Dendritic cell treated with granulocyte-macrophage colony-stimulating factor and Interleukin-4, amounts not matched to agents 40 ng/mL and 50 ng/mL, for 4 days (primary cell): ENCODE results near the gene ADCY1.

Source experiments
- H3K27ac Mint-ChIP-seq: one replicate; pipeline ENCODE4 v1.8.0; 2022; ENCODE audit warnings: mild to moderate bottlenecking, mixed read lengths
- H3K27me3 Mint-ChIP-seq: one replicate; pipeline ENCODE4 v1.8.0; 2022; ENCODE audit warnings: mild to moderate bottlenecking, mixed read lengths
- H3K36me3 Mint-ChIP-seq: one replicate; pipeline ENCODE4 v1.8.0; 2022; ENCODE audit warnings: low read depth, mixed read lengths
- H3K4me1 Mint-ChIP-seq: one replicate; pipeline ENCODE4 v1.8.0; 2022; ENCODE audit warnings: low read depth, mixed read lengths
- H3K4me3 Mint-ChIP-seq: one replicate; pipeline ENCODE4 v1.8.0; 2022; ENCODE audit warnings: mild to moderate bottlenecking, moderate library complexity, mixed read lengths
- H3K9me3 Mint-ChIP-seq: one replicate; pipeline ENCODE4 v1.8.0; 2022; ENCODE audit warnings: mixed read lengths
- intact Hi-C: fragments of 100-400 bp; cut with micrococcal nuclease; formaldehyde crosslinking; loops from one replicate; pipeline ENCODE4 v1.15.0; 2022

Gene ADCY1

GRCh38 chr7:45638916-45639315 is 64.7 kb downstream of the ADCY1 start:
- H3K36me3 Mint-ChIP-seq: no peaks in the 10 kb centered on the region
- intact Hi-C loops: no loop called here
- no peaks in the 10 kb centered on the region for H3K4me1 Mint-ChIP-seq
- H3K27me3 Mint-ChIP-seq: no peaks in the 10 kb centered on the region
- H3K4me3 Mint-ChIP-seq: no peak overlapping the region
- no peaks in the 10 kb centered on the region for H3K9me3 Mint-ChIP-seq
- no peak overlapping the region for H3K27ac Mint-ChIP-seq

GRCh38 chr7:45642044-45642443 is 67.9 kb downstream of the ADCY1 start:
- Mint-ChIP-seq H3K27ac (no peak overlapping the region), H3K36me3 (no peaks in the 10 kb centered on the region), H3K9me3 (no peaks in the 10 kb centered on the region), H3K4me1 (no peaks in the 10 kb centered on the region), H3K27me3 (no peaks in the 10 kb centered on the region), H3K4me3 (no peak overlapping the region)
- intact Hi-C loops: no loop called here

- Mint-ChIP-seq H3K36me3 (no peaks in the 10 kb centered on the region), H3K4me3 (no peak overlapping the region), H3K27ac (no peak overlapping the region), H3K27me3 (no peaks in the 10 kb centered on the region), H3K9me3 (no peaks in the 10 kb centered on the region), H3K4me1 (no peaks in the 10 kb centered on the region)
- intact Hi-C loops: no loop called here
Observed at GRCh38 chr7:45643630-45644029, 69.5 kb downstream of the ADCY1 start.

- Mint-ChIP-seq H3K36me3 (no peaks in the 10 kb centered on the region), H3K27me3 (no peaks in the 10 kb centered on the region), H3K9me3 (no peaks in the 10 kb centered on the region), H3K4me3 (no peak overlapping the region), H3K27ac (no peak overlapping the region), H3K4me1 (no peaks in the 10 kb centered on the region)
- intact Hi-C loops: no loop called here
Observed at GRCh38 chr7:45644237-45644636, 70.1 kb downstream of the ADCY1 start.

- no peaks in the 10 kb centered on the region for H3K4me1 Mint-ChIP-seq
- no peaks in the 10 kb centered on the region for H3K27me3 Mint-ChIP-seq
- H3K4me3 Mint-ChIP-seq: no peak overlapping the region
- no peak overlapping the region for H3K27ac Mint-ChIP-seq
- no peaks in the 10 kb centered on the region for H3K36me3 Mint-ChIP-seq
- intact Hi-C loops: no loop called here
- H3K9me3 Mint-ChIP-seq: no peaks in the 10 kb centered on the region
Observed at GRCh38 chr7:45645141-45645969, 71.2 kb downstream of the ADCY1 start.

GRCh38 chr7:45646207-45646821 is 72.1 kb downstream of the ADCY1 start:
- intact Hi-C loops: no loop called here
- no peaks in the 10 kb centered on the region for H3K36me3 Mint-ChIP-seq
- no peaks in the 10 kb centered on the region for H3K9me3 Mint-ChIP-seq
- H3K4me1 Mint-ChIP-seq: no peaks in the 10 kb centered on the region
- H3K27me3 Mint-ChIP-seq: no peaks in the 10 kb centered on the region
- no peak overlapping the region for H3K4me3 Mint-ChIP-seq
- H3K27ac Mint-ChIP-seq: no peak overlapping the region

- Mint-ChIP-seq H3K4me3 (no peak overlapping the region), H3K9me3 (no peaks in the 10 kb centered on the region), H3K27me3 (no peaks in the 10 kb centered on the region), H3K36me3 (no peaks in the 10 kb centered on the region), H3K4me1 (no peaks in the 10 kb centered on the region), H3K27ac (no peak overlapping the region)
- intact Hi-C loops: no loop called here
Observed at GRCh38 chr7:45646996-45647825, 73.0 kb downstream of the ADCY1 start.

GRCh38 chr7:45647967-45648670 is 74.0 kb downstream of the ADCY1 start:
- Mint-ChIP-seq H3K27ac (no peak overlapping the region), H3K4me3 (no peak overlapping the region)
- intact Hi-C loops: no loop called here

GRCh38 chr7:45648671-45648995 is 74.5 kb downstream of the ADCY1 start:
- intact Hi-C loops: no loop called here
- Mint-ChIP-seq H3K36me3 (no peaks in the 10 kb centered on the region), H3K27ac (no peak overlapping the region), H3K4me3 (no peak overlapping the region), H3K4me1 (no peaks in the 10 kb centered on the region), H3K27me3 (no peaks in the 10 kb centered on the region), H3K9me3 (no peaks in the 10 kb centered on the region)

More at GRCh38 chr7:45647967-45648670, 74.0 kb downstream of the ADCY1 start:
- Mint-ChIP-seq H3K9me3 (no peaks in the 10 kb centered on the region), H3K36me3 (no peaks in the 10 kb centered on the region), H3K27me3 (no peaks in the 10 kb centered on the region), H3K4me1 (no peaks in the 10 kb centered on the region)

GRCh38 chr7:45649560-45650346 is 75.6 kb downstream of the ADCY1 start:
- H3K9me3 Mint-ChIP-seq: no peaks in the 10 kb centered on the region
- intact Hi-C loops: no loop called here
- no peak overlapping the region for H3K4me3 Mint-ChIP-seq
- H3K36me3 Mint-ChIP-seq: no peaks in the 10 kb centered on the region
- H3K4me1 Mint-ChIP-seq: no peaks in the 10 kb centered on the region
- H3K27ac Mint-ChIP-seq: no peak overlapping the region
- H3K27me3 Mint-ChIP-seq: no peaks in the 10 kb centered on the region

- Mint-ChIP-seq H3K27me3 (no peaks in the 10 kb centered on the region), H3K36me3 (no peaks in the 10 kb centered on the region), H3K4me3 (no peak overlapping the region), H3K9me3 (no peaks in the 10 kb centered on the region), H3K4me1 (no peaks in the 10 kb centered on the region), H3K27ac (no peak overlapping the region)
- intact Hi-C loops: no loop called here
Observed at GRCh38 chr7:45650404-45651394, 76.5 kb downstream of the ADCY1 start.

GRCh38 chr7:45651540-45651939 is 77.4 kb downstream of the ADCY1 start:
- Mint-ChIP-seq H3K27ac (no peak overlapping the region), H3K27me3 (no peaks in the 10 kb centered on the region), H3K9me3 (no peaks in the 10 kb centered on the region), H3K4me1 (no peaks in the 10 kb centered on the region), H3K36me3 (no peaks in the 10 kb centered on the region), H3K4me3 (no peak overlapping the region)
- intact Hi-C loops: no loop called here
